HG03097 (cell line): ENCODE data around the gene TWIST1.

ENCODE experiments used
- ATAC-seq: cut with Tn5 transposase; IDR thresholded peaks from one replicate; pipeline ENCODE4 v1.9.1; 2021; ENCODE audit not compliant: unreplicated experiment, low FRiP score

Gene TWIST1

GRCh38 chr7:19117091-19117869 is at the start of gene TWIST1:
Gene TWIST1, minus strand, starts transcription at chr7:19117636. Its CDS starts 315 bp downstream, at chr7:19117321.
- ATAC-seq: no peak

GRCh38 chr7:19161671-19162070 is 44.2 kb upstream of the TWIST1 start:
- ATAC-seq: no peak

GRCh38 chr7:19146699-19147098 is 29.3 kb upstream of the TWIST1 start:
- ATAC-seq: no peak

- no peak for ATAC-seq
Measured at GRCh38 chr7:19145434-19146115, 28.1 kb upstream of the TWIST1 start.

- no peak for ATAC-seq
Measured at GRCh38 chr7:19144661-19145433, 27.4 kb upstream of the TWIST1 start, which contains the start of gene FERD3L. Gene FERD3L, minus strand, starts transcription at chr7:19145421. Its CDS starts 59 bp downstream, at chr7:19145362.

- no peak for ATAC-seq
Measured at GRCh38 chr7:19143881-19144574, 26.6 kb upstream of the TWIST1 start.

- ATAC-seq: no peak
Measured at GRCh38 chr7:19139706-19140327, 22.4 kb upstream of the TWIST1 start.

- no peak for ATAC-seq
Measured at GRCh38 chr7:19133886-19134285, 16.4 kb upstream of the TWIST1 start.

- ATAC-seq: no peak
Measured at GRCh38 chr7:19133390-19133789, 16.0 kb upstream of the TWIST1 start.

GRCh38 chr7:19128856-19129255 is 11.4 kb upstream of the TWIST1 start:
- ATAC-seq: no peak

GRCh38 chr7:19121977-19122588 is 4.6 kb upstream of the TWIST1 start:
- no peak for ATAC-seq

GRCh38 chr7:19119870-19120486 is 2.5 kb upstream of the TWIST1 start:
- no peak for ATAC-seq

GRCh38 chr7:19119372-19119771 is 1.9 kb upstream of the TWIST1 start:
- no peak for ATAC-seq

GRCh38 chr7:19118636-19119371 is 1.4 kb upstream of the TWIST1 start:
- no peak for ATAC-seq

GRCh38 chr7:19117870-19118608 is 603 bp upstream of the TWIST1 start:
- ATAC-seq: no peak

GRCh38 chr7:19116121-19117090 is 1.0 kb downstream of the TWIST1 start:
- no peak for ATAC-seq

- ATAC-seq: no peak
Measured at GRCh38 chr7:19114551-19114855, 2.9 kb downstream of the TWIST1 start.
